CD1c-positive myeloid dendritic cell (primary cell): Measurements from ENCODE around the gene ME3.
"Not testable (repeated sequence)": the region's sequence is repeated elsewhere in the genome, so short reads cannot be mapped to it uniquely, and the experiment has no call there.

Experiments used
- DNase-seq: peaks from one replicate; pipeline ENCODE4 v3.0.0-alpha.2; 2016; ENCODE audit errors: extremely low spot score

ME3 gene

GRCh38 chr11:86621854-86622253, 50.6 kb downstream of the ME3 start:
- DNase-seq: no peak

- DNase-seq: no peak
These were observed 51.4 kb downstream of the ME3 start for GRCh38 chr11:86620891-86621521.

GRCh38 chr11:86619428-86619827, 53.0 kb downstream of the ME3 start:
- DNase-seq: not testable (repeated sequence)

GRCh38 chr11:86617502-86617901, 54.9 kb downstream of the ME3 start:
- no peak for DNase-seq

GRCh38 chr11:86615487-86615886, 56.9 kb downstream of the ME3 start:
- DNase-seq: peak; percentile 19

GRCh38 chr11:86610559-86611341, 61.7 kb downstream of the ME3 start:
- DNase-seq: no peak

GRCh38 chr11:86608251-86608799, 64.1 kb downstream of the ME3 start:
- DNase-seq: peak; percentile 71

- no peak for DNase-seq
These were observed 65.5 kb downstream of the ME3 start for GRCh38 chr11:86606836-86607481.

- no peak for DNase-seq
These were observed 66.1 kb downstream of the ME3 start for GRCh38 chr11:86606270-86606835.

- peak; percentile 73 for DNase-seq
These were observed 75.4 kb downstream of the ME3 start for GRCh38 chr11:86596861-86597586.

- DNase-seq: no peak
These were observed 76.5 kb downstream of the ME3 start for GRCh38 chr11:86595955-86596354.

- DNase-seq: no peak
These were observed 77.0 kb downstream of the ME3 start for GRCh38 chr11:86595451-86595850.

- no peak for DNase-seq
These were observed 77.7 kb downstream of the ME3 start for GRCh38 chr11:86594746-86595145.

- DNase-seq: peak; percentile 3
These were observed 78.6 kb downstream of the ME3 start for GRCh38 chr11:86593833-86594232.

GRCh38 chr11:86592659-86593451, 79.6 kb downstream of the ME3 start:
- DNase-seq: peak; percentile 88

- peak; percentile 2 for DNase-seq
These were observed 80.3 kb downstream of the ME3 start for GRCh38 chr11:86592047-86592591.

GRCh38 chr11:86591631-86592030, 80.8 kb downstream of the ME3 start:
- DNase-seq: no peak

GRCh38 chr11:86589856-86590589, 82.4 kb downstream of the ME3 start:
- DNase-seq: no peak

GRCh38 chr11:86589204-86589603, 83.2 kb downstream of the ME3 start:
- no peak for DNase-seq
